Measurements from ENCODE around the gene FABP6. TPM values are rescaled to one million over a fixed set of nuclear protein-coding genes. Genes with fewer than 3 reads are reported as not detected.

Gene FABP6
- total RNA-seq, 1 donor, result not detected

DNA sequence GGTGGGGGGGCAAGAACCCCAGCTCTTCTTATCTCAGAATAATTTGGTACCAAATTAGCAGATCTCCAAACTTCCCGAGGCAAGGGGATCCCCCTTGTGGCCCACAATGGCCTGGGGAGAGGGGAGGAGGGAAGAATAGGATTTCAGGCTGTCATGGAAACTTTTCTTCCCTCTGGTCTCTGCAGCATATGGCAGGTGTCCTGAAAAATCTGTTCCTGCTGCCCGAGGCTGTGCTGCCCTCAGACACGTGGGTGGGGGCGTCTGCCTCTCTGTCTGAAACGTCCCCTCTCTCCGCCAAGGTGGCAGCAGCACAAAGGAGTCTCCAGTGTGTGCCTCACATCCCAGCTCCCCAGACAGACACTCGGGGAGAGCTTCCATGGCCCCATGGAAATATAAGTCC lies 49.0 kb downstream of the FABP6 start:
- Histone ChIP-seq H3K79me2 (ENCODE audit: insufficient read depth, low read length) (no peaks in the 10 kb centered on the region), H3K27ac (ENCODE audit: low read depth, low read length) (no peak overlapping the region), H4K20me1 (ENCODE audit: insufficient read depth, low read length) (no peaks in the 10 kb centered on the region), H3K4me3 (ENCODE audit: insufficient read depth, low read length) (no peak overlapping the region), H3K27me3 (ENCODE audit: insufficient read depth, low read length) (no peaks in the 10 kb centered on the region), H3K4me1 (ENCODE audit: insufficient read depth, low read length) (no peaks in the 10 kb centered on the region), H3K9me3 (ENCODE audit: low read depth, low read length) (no peaks in the 10 kb centered on the region), H2AFZ (ENCODE audit: low read length) (no peak overlapping the region), H3K4me2 (ENCODE audit: insufficient read depth, low read length) (no peak overlapping the region), H3K36me3 (ENCODE audit: insufficient read depth, low read length) (no peaks in the 10 kb centered on the region)
- DNase-seq (ENCODE audit: insufficient read length, low spot score, missing footprints), result no peak
- TF ChIP-seq, protein P1, sequence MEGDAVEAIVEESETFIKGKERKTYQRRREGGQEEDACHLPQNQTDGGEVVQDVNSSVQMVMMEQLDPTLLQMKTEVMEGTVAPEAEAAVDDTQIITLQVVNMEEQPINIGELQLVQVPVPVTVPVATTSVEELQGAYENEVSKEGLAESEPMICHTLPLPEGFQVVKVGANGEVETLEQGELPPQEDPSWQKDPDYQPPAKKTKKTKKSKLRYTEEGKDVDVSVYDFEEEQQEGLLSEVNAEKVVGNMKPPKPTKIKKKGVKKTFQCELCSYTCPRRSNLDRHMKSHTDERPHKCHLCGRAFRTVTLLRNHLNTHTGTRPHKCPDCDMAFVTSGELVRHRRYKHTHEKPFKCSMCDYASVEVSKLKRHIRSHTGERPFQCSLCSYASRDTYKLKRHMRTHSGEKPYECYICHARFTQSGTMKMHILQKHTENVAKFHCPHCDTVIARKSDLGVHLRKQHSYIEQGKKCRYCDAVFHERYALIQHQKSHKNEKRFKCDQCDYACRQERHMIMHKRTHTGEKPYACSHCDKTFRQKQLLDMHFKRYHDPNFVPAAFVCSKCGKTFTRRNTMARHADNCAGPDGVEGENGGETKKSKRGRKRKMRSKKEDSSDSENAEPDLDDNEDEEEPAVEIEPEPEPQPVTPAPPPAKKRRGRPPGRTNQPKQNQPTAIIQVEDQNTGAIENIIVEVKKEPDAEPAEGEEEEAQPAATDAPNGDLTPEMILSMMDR (IDR thresholded peaks at IDR 0.05; ENCODE audit: extremely low read depth, low read depth, low read length), result no peak

DNA sequence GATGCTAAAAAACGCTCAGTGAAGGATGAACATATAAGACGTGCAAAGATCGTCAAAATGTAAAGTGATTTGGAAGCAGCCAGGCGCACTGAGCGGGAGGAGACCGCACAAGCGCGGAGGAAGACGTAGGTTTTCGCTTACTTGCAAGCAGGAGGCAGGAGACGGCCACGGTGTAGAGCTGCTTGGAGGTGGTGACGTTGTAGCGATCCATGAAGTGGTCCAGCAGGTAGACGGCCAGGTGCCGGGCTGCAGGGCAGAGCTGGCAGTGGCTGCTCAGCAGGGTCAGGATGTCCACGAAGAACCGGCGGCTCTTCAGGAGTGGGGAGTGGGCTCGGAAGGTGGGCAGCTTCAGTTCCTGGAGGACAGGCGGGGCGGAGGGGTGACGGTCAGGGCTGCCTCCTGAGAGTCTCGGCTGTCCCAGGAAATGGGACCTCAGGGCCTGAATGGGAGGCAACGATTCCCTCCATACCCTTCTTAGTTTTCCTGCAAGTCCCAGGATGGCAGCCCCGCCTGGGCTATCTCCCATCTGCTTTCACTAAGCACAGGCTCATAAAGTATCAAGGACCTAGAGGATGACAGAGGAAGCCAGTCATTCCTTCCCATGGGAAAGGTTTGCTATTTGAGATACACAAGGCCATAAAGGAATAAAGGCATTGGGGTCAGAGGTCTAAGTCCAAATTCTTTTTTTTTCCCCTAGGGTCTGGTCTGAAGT lies 51.2 kb downstream of the FABP6 start:
- H3K4me2 ChIP-seq (ENCODE audit: insufficient read depth, low read length), result no peak overlapping the region
- no peaks in the 10 kb centered on the region for H3K27me3 ChIP-seq (ENCODE audit: insufficient read depth, low read length)
- H3K4me3 ChIP-seq (ENCODE audit: insufficient read depth, low read length), result no peak overlapping the region
- H3K4me1 ChIP-seq (ENCODE audit: insufficient read depth, low read length), result no peaks in the 10 kb centered on the region
- H3K79me2 ChIP-seq (ENCODE audit: insufficient read depth, low read length), result no peaks in the 10 kb centered on the region
- no peak for DNase-seq (ENCODE audit: insufficient read length, low spot score, missing footprints)
- TF ChIP-seq, protein P1 (IDR thresholded peaks at IDR 0.05; ENCODE audit: extremely low read depth, low read depth, low read length), result no peak
- no peak overlapping the region for H3K27ac ChIP-seq (ENCODE audit: low read depth, low read length)
- H3K9me3 ChIP-seq (ENCODE audit: low read depth, low read length), result no peaks in the 10 kb centered on the region
- H2AFZ ChIP-seq (ENCODE audit: low read length), result no peak overlapping the region
- no peaks in the 10 kb centered on the region for H4K20me1 ChIP-seq (ENCODE audit: insufficient read depth, low read length)
- H3K36me3 ChIP-seq (ENCODE audit: insufficient read depth, low read length), result no peaks in the 10 kb centered on the region

DNA sequence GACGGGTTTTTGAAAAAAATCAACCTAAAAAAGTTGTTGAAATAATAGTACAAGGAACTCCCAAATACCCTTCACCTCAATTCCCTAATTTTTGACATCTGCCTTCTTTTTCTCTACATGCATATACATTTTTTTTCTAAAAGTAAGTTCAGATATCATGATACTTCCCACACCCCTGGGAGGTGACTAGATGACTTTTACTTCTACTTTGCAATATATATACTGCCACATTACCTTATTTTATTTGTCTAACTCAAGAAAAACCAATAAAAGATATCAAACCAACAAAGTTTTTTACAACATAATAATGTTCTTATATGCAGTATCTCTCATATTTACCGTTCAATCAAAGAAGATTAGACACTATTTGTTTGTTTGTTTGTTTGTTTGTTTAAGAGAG lies 52.0 kb downstream of the FABP6 start:
- H3K79me2 ChIP-seq (ENCODE audit: insufficient read depth, low read length), result no peaks in the 10 kb centered on the region
- TF ChIP-seq, protein P1 (IDR thresholded peaks at IDR 0.05; ENCODE audit: extremely low read depth, low read depth, low read length), result no peak
- H3K4me3 ChIP-seq (ENCODE audit: insufficient read depth, low read length), result no peak overlapping the region
- no peak overlapping the region for H3K27ac ChIP-seq (ENCODE audit: low read depth, low read length)
- no peaks in the 10 kb centered on the region for H3K36me3 ChIP-seq (ENCODE audit: insufficient read depth, low read length)
- H4K20me1 ChIP-seq (ENCODE audit: insufficient read depth, low read length), result no peaks in the 10 kb centered on the region
- H3K9me3 ChIP-seq (ENCODE audit: low read depth, low read length), result no peaks in the 10 kb centered on the region
- no peak overlapping the region for H3K4me2 ChIP-seq (ENCODE audit: insufficient read depth, low read length)
- no peaks in the 10 kb centered on the region for H3K4me1 ChIP-seq (ENCODE audit: insufficient read depth, low read length)
- DNase-seq (ENCODE audit: insufficient read length, low spot score, missing footprints), result no peak
- no peak overlapping the region for H2AFZ ChIP-seq (ENCODE audit: low read length)
- no peaks in the 10 kb centered on the region for H3K27me3 ChIP-seq (ENCODE audit: insufficient read depth, low read length)

DNA sequence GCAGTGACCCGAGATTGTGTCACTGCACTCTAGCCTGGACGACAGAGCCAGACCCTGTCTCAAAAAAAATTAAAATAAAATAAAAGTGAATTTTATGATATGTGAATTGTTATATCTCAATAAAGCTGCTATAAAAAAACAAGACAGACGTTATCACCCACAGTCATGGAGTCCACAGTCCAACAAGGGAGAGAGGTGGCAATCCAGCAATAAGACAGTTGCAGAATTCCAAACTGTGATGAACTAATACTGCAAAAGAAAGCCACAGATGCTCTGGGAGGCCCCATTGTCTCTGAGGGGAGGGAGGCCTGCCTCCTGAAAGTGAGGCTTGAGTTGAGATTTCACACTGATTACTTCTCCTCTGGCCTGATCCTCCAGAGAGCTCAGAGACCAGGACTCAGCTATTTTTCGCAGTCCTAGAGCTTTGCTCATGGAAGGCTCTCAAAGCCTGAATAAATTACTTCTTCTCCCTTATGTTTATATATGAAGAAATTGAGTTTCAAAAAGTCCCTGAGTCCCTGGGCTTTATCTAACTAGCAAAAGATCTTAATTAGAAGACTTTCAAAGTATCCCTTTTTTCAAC lies 55.1 kb downstream of the FABP6 start:
- Histone ChIP-seq H4K20me1 (ENCODE audit: insufficient read depth, low read length) (no peaks in the 10 kb centered on the region), H3K9me3 (ENCODE audit: low read depth, low read length) (no peaks in the 10 kb centered on the region), H2AFZ (ENCODE audit: low read length) (no peak overlapping the region), H3K4me3 (ENCODE audit: insufficient read depth, low read length) (no peak overlapping the region), H3K79me2 (ENCODE audit: insufficient read depth, low read length) (no peaks in the 10 kb centered on the region), H3K27me3 (ENCODE audit: insufficient read depth, low read length) (no peaks in the 10 kb centered on the region), H3K4me1 (ENCODE audit: insufficient read depth, low read length) (no peaks in the 10 kb centered on the region), H3K36me3 (ENCODE audit: insufficient read depth, low read length) (no peaks in the 10 kb centered on the region), H3K4me2 (ENCODE audit: insufficient read depth, low read length) (no peak overlapping the region), H3K27ac (ENCODE audit: low read depth, low read length) (no peak overlapping the region)
- no peak for DNase-seq (ENCODE audit: insufficient read length, low spot score, missing footprints)
- TF ChIP-seq, protein P1 (IDR thresholded peaks at IDR 0.05; ENCODE audit: extremely low read depth, low read depth, low read length), result no peak

All from osteoblast (primary cell).